Stimulated activated CD4-positive, alpha-beta T cell treated with anti-CD3 and anti-CD28 coated beads, Interleukin-12 subunit alpha, Interleukin-12 subunit beta, amount 100 ng/mL, for 4 hours (primary cell): ENCODE results near the gene PRKCA.

Source experiments
- DNase-seq: peaks from one replicate; pipeline ENCODE4 v3.0.0-alpha.2; 2020

Gene PRKCA

GRCh38 chr17:66560691-66561090 is 258.3 kb downstream of the PRKCA start:
- DNase-seq, result no peak

GRCh38 chr17:66562119-66562518 is 259.7 kb downstream of the PRKCA start:
- no peak for DNase-seq

DNA sequence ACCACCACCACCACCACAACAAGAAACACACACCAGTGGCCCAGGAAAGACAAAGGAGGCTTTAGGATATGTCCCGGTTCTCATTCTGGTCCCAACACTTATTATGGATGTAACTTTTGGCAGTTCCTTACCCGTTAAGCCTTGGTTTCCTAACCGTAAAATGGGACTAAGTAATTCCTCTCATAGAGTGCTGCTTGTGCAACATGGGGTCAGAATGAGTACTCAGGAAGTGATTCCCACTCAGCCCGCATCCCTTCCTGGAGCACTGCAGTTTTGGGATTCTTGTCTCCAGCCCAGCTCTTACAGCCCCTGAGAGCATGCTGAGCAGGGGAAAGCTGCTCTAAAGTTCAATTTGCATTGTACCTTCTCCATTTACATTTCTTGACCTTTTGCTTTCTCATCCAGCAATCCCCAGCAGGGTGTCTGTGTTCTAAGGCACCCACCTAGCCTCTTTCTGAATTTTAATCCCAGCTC is 262.6 kb downstream of the PRKCA start:
- DNase-seq, result no peak

DNA sequence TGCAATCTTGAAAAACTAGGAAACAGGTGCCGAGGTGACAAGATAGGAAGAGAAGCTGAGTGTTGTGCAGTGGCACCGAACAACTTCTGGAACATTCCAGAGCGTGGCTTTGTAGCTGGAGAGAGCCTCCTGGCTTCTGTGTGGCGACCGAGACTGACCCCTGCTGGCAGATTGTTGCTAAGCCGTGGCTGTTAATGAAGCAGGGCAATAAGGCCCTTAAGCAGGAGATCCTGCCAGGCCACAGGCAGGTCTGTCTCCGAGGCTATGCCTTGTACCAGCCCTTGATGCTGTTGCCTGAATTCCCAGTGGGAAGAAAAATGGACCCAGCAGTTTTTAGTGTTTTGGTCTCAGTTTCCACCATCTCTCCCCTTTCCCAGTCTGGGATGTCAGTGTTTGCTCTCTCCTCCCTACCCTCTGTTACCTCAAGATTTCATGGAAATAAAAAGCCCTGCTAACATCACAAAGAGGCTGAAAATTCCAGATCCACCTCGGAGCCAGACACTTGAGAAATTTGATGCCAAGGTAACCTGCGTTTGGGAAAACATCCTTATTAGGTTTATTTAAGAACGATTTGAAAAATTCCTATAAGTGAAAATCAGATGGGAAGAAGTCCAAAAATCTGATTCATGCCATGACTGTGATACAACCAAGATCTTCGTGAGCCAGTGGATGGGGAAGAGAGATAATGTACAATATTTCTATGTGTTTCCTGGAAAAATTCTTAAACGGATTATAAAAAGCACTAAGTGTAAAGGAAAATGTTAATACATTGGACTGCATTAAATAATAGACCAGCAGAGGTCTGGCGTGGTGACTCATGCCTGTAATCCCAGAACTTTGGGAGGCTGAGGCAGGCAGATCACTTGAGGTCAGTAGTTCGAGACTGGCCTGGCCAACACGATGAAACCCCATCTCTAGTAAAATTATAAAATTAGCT is 265.1 kb downstream of the PRKCA start:
- peak; percentile 82 for DNase-seq

DNA sequence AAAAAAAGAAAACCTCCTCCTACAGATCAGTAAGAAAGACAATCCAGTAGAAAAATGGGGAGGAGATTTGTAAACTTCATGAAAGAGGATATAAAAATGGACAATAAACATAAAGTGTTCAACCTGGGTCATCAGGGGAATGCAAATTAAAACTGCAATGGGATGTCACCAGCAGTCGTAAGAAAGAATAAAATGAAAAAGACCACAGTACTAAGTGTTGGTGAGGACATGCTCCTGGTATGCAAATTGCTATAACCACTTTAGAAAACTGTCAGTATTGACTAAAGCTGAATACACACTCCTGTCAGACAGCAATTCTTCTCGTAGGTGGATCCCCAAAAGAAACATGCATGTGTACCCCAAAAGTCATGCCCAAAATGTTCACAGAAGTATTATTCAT is 267.2 kb downstream of the PRKCA start:
- DNase-seq, result no peak

GRCh38 chr17:66570447-66571195 is 268.2 kb downstream of the PRKCA start:
- no peak for DNase-seq

GRCh38 chr17:66571745-66572144 is 269.3 kb downstream of the PRKCA start:
- no peak for DNase-seq

DNA sequence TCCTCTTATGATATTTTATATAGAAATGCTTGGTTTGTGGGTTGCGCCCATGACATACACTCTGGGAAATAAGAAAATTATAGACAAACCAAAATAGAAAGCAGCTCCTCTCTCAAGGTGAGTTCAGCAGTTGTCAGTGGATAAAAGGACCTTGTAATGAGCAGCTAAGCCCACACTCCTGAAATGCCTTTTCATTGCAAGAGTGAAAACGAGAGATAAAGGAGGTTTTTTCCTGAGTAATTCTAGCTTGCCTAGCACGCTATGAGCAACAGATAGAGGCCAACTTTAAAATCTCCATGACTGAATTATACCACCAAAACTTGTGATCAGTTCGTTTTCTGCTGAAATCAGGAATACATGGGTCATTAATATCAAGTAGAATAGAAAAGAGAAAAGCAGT is 270.7 kb downstream of the PRKCA start:
- no peak for DNase-seq

DNA sequence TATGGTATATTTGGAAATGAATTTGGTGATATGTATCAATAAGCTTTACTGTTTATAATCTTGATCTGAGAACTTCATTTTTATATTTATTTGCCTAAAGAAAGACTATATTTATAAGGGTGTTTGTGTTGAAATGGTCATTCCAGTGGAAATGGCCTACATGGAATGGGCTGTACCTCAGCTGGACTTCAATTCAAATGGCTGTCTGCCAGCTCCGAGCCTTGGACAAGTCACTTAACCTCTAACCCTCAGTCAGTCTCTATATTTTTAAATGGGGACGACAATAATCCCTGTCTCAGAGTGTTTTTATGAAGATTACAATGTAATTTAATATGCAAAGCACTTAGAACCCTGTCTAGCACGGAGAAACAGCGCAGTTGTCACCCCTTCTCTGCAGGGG is 271.7 kb downstream of the PRKCA start:
- no peak for DNase-seq

- DNase-seq, result no peak
These were observed 274.1 kb downstream of the PRKCA start for GRCh38 chr17:66576473-66576872.

DNA sequence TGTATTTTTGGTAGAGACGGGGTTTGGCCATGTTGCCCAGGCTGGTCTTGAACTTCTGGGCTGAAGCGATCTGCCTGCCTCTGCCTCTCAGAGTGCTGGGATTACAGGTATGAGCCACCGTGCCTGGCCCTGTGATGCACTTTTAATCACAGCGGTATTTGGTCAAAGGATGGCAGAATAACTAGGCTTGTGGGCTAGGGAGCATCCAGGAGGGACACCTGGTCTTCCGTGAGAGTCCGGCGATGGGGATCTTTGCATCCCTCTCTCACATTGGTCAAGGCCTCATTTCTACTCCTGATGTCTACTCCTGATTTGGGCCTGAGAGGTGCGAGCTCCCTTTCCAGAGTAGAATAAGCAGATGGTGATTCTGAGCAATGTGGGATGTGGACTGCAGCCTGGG is 274.6 kb downstream of the PRKCA start:
- no peak for DNase-seq

GRCh38 chr17:66578781-66579489 is 276.5 kb downstream of the PRKCA start:
- no peak for DNase-seq

DNA sequence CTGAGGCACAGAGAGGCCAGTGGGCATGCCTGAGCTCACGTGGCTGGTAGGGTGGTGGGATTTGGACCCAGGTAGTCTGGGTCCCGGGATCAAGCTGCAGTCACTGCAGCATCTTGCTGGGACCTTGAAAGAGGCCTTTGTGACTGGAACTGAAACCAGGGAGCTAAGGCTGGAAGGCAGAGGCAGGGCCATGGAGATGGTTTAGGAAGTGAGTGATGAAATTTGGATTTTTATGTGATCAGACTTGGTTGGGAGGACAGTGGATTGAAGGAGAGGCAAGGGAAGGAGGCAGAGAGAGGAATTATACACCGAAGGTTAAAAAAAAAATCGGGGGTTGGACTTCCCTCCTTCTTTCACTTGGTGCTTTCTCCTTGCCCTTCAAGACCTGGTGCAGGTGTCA is 277.1 kb downstream of the PRKCA start:
- no peak for DNase-seq

DNA sequence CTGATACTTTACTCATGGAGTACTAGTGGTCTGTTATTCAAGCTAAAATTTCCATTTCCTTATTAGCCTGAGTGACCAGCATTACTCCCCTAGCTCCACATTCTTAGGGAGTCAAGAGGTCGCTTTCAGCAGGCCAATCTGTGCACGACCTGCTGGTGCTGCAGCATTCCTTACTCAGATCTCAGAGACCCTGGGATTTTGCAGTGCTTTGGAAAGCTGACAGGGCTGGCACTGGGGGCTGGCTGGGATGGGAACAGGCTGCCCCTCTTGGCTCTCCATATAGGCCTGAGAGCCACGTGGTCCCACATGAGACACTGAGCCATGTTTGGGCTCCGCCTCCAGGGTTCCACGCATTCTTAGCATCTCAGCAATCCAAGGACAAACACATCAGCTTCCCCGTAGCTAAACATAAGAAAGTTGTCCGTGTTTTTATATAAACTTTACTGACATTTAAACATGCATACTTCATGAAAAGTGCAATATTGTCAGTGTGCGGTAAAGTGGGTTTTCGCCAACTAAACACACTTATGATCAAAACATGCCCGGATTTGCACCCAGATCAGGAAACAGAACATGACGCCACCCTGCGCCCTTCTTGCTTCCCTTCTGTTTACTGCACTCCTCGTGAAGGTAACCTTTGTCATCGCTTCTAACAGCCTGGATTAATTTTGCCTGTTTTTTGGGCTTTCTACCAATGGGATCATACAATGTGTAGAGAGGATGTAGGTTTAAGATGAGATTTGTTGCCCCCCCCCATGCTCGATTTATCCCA is 278.0 kb downstream of the PRKCA start:
- DNase-seq, result no peak

DNA sequence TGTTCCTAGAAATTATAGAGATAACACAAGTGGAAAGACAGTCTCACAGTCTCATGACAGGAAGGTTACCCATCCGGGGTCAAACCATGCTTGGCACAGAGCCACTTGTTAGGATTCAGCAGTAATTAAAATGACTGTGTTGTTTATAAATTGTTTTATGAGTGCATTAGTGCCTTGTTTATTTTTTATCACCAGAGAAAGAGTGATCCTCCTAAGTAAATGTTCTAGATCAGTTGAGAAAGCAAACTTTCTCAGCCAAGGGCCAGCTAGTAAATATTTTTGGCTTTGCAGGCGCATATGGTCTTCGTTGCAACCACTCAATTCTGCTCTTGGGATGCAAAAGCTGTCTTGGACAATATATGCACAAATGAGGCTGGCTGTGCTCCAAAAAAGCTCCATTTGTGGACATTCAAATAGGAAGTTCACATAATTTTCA is 278.6 kb downstream of the PRKCA start:
- no peak for DNase-seq

GRCh38 chr17:66582373-66583111 is 280.1 kb downstream of the PRKCA start:
- DNase-seq, result no peak

DNA sequence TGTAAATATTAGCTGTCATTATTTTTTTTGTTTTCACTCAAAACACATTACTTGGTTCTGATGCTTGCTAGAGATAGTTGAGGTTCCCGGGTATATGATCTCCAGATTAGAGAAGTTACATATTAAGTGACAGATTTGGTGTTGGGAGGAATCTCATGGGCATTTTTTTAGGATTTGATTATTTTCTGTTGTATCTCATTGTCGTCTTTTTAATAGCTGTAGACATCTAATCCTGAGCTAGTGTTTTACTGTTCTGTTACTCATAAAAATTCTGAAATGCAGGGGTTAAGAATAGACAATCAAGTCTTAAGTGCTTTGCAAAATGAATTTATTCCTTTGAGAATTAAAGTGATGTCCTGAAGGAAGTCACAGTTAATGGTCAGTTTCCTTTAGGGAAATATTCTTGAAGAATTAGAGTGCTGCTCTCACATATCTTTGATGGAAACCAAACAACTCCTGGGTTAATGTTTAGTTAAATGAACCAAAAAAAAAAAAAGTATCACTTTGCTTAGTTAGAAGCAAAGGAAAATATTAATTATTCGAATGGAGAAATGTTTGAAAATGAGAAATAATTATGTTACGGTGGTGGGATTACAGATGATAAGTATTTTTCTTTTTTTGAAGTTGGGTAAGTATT is 280.8 kb downstream of the PRKCA start:
- no peak for DNase-seq

GRCh38 chr17:66584927-66585326 is 282.5 kb downstream of the PRKCA start:
- no peak for DNase-seq

DNA sequence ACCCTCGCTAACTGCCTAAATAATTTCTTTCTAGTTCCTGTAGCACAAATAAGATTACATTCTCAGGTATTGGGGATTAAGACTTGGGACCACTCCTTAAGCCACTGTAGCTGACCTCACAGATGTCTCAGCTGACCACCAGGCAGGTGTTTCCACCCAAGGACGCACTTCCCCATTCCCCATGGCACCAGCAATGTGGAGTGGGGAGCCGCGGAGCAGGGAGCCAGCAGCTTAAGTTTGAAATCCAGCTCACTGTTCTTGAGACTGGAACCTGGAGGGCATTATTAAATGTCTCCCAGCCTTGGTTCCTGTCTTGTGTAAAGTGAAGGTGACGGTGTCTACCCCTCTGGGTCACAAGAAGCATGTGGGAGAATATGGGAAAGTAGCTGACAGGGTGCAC is 283.1 kb downstream of the PRKCA start:
- DNase-seq, result no peak

DNA sequence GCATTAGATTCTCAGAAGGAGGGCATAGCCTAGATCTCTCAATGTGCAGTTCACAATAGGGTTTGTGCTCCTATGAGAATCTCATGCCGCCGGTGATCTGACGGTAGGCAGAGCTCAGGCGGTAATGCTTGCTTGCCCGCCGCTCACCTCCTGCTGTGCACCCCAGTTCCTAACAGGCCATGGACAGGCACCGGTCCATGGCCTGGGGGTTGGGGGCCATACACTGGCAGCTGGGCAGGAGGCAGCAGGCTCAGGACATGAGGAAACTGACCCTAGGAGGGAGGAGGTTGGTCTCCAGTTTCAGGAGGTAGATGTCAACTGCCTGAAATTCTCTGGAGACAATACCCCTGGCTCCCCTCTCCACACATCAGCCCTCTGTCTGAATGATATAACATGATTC is 287.5 kb downstream of the PRKCA start:
- no peak for DNase-seq

DNA sequence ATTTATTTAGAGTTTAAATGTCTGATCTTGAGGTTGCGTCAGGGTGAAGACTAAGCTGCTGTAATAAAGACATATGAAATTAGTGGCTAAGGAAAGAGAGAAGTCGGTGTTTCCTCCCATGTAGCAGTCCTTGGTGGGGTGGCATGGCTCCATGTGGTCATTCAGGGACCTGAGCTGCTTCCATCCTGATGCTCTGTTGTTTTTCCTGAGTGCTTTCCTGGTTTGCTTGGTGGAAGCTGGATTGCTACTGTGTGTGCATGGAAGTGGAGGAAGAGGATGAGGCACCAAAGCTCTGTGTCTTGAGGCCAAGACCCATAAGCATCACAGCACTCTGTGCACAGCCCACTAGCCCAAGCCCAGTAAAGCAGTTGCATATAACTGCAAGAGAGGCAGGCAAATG is 290.7 kb downstream of the PRKCA start:
- DNase-seq, result no peak
